HG03558 (cell line): ENCODE results near the gene IRAK4.
A peak's percentile ranks its signal among the peaks of the same experiment; 100 is the strongest.
"Not testable (repeated sequence)": the region's sequence is repeated elsewhere in the genome, so short reads cannot be mapped to it uniquely, and the experiment has no call there.

Source experiments
- ATAC-seq: cut with Tn5 transposase; IDR thresholded peaks from one replicate; pipeline ENCODE4 v1.9.1; 2021; ENCODE audit warnings: moderate number of reproducible peaks; ENCODE audit not compliant: unreplicated experiment; ENCODE audit errors: extremely low read depth

IRAK4 gene

DNA sequence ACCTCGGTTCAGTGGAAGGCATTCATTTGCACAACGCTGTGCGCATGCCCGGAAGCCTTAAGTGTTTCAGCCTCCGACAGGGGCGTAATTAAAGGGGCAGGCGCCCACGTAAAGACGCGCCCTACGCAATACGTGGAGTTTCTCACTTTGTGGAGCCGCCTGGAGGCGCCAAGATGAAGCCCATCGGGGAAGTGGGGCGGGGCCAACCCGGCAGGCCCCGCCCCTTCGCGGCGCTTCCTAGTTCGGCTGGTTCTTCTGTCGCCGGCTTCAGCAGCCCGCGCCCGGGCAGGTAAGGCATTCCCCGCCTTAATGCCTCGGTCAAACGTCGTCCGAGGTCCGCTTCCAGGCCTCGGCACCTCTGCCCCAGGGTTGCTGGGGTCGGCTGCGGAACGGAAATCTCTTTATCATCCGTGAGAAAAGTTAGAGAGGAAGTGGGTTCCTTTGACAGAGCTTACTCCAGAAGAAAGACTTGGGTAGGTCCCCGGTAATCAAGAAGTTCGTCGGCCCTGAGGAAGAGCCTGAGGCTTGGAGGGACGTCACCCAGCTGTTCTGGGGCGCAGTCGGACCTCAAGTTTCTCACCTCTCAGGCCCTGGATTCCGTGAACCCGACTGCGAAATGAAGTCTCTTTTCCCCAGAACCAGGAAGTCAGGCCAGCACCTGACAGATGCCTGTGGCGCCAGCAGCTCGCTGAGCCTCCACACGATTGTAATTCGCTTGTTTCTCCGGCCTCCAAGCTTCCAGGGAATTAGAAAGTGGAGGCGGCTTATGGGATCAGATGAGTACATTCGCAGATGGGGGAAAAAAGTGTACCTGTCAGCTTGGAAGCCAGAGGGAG lies at the start of gene IRAK4, which contains the start of gene PUS7L:
Gene IRAK4 (plus strand): TSS at position 224 of the 836 bp plus-strand sequence. CDS start 9,161 bp downstream, outside the sequence.
Gene PUS7L (minus strand): TSS at position 63 of the 836 bp plus-strand sequence. CDS start 3,545 bp downstream, outside the sequence.
- ATAC-seq, result peak; percentile 96

DNA sequence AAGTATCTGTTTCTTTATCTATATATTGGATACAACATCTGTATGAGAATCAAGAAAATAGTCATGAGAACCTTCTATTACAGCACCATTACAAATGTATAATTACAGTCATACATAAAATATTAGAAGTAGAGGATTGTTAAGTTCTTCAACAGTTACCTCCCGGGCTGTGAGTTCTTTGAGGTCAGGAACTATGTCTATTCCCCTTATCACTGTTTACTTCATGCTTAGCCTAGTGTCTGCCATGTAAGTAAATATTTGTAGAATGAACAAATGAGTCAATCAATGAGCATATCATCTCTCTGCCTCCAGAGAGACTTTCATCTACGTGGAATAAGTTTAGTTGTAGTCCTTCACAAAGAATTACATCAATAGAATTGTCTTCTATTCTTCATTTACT lies 47.4 kb upstream of the IRAK4 start:
- ATAC-seq, result no peak

DNA sequence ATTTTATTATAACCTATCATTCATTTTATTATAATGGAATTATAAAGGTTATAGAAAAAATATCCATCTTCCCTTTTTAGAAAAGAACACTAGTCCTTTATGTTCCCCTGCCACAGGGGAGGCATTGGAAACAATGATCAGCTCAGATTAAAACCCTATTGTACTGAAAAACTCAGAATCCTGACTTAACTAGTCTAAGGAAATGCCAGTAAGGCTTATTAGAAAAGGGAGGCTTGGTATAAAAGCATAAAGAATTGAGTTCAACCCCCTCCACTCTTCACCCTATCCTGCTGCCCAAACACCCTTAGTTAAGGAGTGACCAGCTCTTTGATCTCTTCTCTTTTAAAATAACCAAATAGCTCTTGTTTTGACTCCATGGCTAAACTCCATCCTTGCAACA lies 36.1 kb upstream of the IRAK4 start:
- no peak for ATAC-seq

DNA sequence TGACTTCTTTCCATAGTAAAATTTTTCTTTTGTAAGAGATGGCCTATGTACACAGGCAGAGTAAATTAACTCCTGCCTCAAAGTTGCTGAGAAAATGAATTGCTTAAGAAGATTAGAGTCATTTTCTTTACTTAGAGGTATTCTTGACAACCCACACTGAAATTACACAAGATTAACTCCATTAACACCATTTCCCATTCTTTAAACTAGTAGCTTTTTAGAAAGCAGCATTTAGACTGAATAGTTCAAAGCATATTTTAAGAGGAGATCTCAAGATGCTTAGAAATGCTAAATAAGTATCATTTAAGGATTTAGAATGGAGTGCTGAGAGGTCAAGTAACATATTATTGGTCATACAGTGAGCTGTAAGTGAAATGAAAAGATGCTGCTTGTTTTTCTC lies 35.6 kb upstream of the IRAK4 start:
- no peak for ATAC-seq

DNA sequence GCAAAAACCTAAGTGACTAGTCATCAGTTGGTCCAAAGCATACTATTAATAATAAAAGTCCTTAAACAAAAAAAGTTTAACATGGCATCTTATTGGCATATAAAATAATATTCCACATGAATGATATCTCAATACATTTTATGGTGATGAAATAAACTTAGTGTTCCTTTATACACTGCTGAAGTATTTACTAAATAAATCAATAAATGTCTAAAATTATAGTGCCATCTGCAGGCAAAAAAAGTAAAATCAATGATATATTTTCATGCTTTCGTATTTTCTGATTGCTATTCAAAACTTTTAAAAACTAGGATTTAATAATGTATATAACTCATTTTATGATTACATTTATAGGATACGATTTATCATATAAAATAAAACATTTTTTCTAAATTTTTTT lies 30.6 kb upstream of the IRAK4 start:
- ATAC-seq, result no peak

DNA sequence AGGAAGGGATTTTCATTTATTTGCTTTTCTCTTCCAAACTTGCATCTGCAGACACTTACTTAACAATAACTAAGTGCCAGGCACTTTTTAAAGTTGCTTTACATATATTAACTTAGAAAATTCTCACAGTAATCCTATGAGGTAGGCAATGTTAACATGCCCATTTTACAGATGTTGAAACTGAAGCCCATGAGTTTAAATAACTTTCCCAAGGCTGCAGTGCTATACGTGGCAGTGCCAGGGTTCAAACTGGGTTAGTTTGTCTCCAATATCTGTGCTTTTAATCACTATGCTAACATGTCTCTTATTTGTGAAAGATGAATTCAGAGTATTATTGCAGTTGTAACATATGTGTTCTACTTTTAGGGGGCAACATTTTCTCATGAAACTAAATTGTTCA lies 30.1 kb upstream of the IRAK4 start:
- ATAC-seq, result no peak

DNA sequence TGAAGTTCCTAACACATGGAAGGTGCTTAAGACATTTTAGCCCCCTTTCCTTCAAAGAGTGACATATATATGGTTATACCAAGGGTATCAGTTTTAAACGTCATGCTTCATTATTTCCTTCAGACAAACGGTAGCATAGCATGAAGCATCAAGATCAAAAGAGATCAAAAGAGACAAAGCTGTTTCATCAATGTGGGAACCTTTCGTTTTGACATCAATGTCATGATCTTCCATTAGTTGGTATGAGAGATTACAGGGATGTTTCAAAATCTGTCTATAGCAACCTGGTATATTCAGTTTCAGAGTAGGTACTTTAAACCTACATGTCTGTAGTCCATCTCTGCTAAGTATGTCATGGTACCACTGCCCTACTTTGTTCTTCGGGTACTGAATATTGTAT lies 28.5 kb upstream of the IRAK4 start:
- ATAC-seq, result no peak

DNA sequence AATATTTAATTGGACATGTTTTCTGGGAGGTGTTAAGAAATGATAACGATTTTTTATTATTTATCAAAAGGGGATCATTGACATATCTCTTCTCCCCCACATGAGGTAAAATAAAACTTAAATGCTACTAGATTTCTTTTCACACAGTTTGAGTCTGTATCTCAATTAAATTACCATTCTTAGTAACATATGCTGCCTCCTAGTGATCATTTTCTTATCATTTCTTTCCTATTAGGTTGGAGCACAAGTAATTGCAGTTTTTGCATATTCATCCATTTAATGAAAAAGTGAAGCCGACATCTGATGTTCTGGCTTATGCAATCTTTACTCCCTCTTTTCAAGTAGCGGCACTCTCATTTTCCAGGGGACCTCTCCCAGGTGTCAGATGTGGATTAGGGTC lies 25.1 kb upstream of the IRAK4 start:
- ATAC-seq, result no peak

DNA sequence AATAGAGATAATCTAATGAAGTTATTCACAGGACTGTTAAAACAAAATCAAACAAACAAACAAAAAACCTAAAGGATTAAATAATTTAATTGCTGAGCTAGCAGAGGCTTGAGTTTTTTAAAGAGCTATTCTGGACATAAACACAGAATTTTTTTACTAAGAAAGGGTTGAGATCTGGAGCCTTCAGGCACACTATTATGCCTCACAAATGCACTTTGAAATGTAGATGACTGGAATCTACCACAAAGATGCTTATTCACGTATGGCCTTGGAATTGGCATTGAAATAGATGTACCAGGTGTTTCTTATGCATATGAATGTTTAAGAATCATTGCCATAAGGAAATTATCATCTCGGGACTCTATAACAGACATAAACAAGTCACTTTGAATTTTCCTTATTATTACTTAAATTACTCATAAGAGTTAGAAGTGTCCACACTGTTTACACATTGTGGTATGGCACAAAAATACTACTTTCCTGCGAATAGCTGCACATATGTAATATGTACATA lies 21.8 kb upstream of the IRAK4 start:
- ATAC-seq, result no peak

DNA sequence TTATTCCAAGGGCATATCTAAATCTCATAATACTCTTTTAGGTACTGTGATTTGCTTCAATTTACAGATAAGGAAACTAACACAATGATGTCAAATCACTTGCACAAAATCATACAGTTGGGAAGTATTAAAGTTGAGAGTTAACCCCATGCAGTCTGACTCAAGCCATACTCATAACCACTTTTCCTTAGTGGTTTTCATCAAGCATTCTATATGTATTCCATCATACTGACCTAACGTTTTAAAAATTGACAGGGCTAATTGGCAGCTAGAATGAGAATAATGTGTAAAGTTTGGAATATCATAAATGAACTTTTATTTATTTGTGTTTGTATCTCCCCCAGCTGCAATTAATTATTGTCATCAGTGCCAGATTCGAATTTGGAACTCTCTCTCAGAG lies 21.1 kb upstream of the IRAK4 start:
- ATAC-seq, result no peak

DNA sequence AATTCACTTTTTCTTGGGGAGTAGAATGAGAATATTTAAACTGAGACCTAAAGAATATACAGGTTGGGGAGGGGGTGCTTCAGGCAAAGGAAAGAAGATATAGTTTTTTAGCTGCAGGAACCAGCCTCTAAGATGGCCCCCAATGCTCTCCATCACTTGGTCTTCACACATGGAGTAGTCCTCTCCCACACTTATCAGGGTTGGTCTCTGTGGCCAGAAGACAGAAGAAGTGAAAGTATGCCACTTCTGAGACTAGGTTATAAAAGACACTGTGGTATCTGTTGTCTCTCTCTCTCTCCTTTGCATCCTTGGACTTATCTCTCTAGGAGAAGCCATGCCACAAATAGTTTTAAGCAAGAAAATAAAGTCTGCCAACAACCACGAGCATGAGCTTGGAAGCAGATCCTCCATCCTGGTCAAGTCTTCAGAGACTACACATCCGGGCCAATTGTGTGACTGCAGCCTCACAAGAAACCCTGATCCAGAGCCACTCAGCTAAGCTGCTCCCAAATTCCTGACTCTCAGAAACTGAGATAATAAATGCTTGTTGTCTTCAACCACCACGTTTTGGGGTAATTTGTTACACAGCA lies 18.1 kb upstream of the IRAK4 start:
- no peak for ATAC-seq

DNA sequence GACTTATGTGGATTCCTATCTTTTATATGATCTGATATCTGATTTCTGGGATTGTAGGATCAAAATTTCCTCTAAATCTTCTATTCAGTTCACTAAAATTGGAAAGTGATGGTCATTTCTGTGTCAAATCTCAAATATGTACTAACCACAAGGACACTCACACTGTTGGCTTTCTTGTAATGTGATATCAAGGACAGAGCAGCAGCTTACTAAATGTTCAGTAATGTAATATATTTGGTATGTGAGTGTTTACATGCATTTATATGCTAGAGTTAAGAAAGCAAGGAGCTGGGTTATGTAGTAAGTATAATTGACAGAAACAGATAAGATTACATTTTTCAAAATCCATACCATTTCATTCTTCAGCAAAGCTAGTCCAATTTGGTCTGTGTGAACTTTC lies 16.6 kb upstream of the IRAK4 start:
- ATAC-seq, result no peak

DNA sequence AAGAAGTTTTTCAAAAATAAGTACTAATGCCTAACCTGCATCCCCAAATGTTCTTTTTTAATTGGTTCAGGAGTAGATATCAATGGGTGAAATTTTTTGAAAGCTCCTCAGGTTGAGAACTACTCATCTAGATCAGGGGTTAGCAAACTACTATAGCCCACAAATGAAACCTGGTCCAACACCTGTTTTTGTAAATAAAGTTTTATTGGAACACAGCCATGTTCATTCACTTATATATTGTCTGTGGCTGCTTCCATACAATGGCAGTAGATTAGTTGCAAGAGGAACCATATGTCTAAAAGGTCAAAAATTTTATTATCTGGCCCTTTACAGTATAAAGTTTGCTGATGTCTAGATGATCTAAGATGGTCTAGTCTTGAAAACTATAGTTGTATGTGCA lies 13.9 kb upstream of the IRAK4 start:
- ATAC-seq, result no peak

DNA sequence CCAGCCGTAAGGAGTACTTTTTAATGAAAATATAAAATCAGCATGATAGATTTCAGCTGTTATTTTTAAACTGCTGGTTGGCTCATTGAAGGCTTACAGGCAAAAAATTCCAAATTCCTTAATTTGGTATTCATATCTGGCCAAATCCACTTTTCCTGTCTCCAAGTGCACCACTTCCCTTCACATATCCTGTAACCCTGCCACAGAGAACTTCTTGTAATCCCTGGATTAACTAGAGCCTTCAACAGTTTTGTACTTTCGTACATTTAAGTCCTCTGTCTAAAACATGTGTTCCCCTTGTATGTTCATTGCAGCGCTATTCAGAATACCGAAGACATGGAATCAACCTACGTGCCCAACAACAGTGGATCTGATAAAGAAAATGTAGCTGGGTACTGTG lies 9.7 kb upstream of the IRAK4 start:
- no peak for ATAC-seq

DNA sequence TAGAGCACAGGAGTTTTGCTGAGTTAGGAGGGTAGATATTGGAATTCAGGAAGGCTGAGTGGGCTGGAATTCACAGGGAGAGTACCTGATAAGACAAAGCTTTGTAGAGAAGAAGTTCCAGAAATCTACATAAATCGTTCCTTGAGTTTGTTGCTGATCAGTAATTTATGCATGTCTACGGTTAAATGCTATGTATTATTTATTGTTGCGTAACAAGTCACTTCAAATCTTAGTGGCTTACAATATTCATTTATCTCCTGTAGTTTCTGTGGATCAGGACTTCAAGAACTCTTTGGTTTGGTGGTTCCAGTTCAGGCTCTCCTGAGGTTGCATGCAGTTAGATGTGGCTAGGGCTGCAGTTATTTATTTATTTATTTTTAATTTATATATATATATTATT lies 7.9 kb upstream of the IRAK4 start:
- ATAC-seq, result no peak

DNA sequence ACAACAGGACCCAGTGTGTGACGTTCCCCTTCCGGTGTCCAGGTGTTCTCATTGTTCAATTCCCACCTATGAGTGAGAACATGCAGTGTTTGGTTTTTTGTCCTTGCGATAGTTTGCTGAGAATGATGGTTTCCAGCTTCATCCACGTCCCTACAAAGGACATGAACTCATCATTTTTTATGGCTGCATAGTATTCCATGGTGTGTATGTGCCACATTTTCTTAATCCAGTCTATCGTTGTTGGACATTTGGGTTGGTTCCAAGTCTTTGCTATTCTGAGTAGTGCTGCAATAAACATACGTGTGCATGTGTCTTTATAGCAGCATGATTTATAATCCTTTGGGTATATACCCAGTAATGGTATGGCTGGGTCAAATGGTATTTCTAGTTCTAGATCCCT lies 7.4 kb upstream of the IRAK4 start:
- not testable (repeated sequence) for ATAC-seq

DNA sequence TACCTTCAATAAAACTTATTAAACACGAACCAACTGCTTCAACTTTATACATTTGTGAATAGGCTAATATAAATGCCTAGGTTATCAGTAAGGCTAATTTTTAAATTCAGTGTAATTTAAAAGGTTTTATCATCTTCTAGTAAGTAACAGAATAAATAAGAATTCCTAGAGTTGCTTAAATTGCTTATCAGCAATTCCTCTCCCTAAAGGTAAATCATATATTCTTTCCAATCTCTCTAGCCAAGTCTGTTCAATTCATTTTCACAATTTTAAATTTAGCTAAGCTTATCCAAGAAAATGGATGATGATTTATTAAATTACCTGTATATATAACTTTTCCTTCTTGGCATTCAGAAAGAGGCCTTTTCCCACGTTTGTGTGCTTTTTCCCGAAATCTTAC lies 4.7 kb upstream of the IRAK4 start:
- no peak for ATAC-seq

DNA sequence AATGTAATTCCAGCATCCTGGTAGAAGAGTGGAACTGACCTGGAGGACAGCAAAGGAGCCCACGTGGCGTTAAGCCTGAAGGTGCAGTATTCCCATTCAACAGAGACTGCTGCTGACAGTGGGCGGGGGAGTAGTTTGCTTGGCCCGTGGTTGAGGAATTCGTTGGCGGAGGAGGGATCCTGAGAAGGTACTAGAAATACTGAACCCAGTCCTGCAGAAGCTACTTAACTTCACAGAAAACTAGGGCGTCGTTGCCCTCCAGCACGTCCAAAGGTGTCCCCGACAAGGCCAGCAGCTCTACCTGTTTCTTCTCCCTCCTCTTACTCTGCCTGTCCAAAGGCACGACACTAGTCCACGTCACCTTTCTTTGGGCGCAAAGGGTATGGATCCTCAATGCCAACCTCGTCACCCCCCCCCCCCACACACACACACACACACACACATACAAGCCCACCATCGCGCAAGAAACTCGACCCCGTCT lies 464 bp upstream of the IRAK4 start:
- ATAC-seq, result no peak

DNA sequence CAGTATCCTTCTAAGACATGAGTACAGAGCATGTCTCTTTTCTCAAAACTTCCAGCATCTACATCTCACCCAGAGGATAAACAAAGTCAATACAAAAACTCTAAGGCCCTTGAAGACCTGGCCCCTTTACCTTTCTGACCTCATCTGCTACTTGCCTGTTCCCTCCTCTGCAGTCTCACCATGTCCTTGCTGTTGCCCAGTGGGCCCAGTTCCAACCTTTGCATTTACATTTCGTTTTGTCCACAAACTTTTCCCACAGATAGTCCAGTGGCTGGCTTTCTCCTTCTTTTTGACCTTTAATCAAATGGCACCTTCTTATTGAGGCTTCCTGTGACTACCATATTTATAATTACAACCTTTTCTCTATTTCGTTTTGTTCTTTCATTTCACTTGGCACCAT lies 1.6 kb downstream of the IRAK4 start:
- ATAC-seq, result no peak

DNA sequence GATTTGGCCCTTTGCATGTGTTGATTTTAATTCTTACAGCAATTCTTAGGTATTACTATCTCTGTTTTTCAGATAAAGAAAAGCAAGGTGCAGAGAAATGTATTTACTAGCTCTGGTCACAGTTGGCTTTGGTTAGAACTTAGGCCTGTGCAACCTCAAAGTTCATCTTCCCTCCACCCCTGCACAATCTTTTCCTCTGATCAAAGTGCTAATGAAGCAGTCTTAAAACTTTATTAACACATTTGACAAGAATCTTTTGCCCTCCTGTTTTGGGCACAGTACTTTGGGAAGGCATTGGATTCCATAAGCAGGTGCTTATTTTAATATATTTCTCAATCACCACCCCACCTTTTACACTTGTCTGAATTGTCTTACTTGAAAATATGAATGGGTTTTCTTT lies 2.7 kb downstream of the IRAK4 start:
- no peak for ATAC-seq

DNA sequence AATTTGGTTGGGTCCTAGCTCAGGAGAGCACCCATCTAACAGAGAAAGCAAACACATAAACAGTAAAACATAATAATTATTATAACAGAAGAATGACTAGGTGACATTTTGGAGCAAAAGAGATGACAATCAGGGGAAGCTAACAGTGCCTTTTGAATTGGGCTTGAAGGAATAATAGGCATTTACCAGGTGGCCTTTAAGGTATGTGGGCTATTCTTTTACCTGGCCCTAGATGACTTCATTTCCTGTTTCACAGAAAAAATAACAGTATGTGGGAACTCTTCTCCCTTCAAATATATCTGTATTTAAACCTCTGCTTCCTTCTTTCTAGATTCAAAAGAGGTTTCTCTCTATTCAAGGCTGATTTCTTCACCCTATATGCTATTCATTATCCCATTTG lies 3.8 kb downstream of the IRAK4 start:
- ATAC-seq, result no peak

DNA sequence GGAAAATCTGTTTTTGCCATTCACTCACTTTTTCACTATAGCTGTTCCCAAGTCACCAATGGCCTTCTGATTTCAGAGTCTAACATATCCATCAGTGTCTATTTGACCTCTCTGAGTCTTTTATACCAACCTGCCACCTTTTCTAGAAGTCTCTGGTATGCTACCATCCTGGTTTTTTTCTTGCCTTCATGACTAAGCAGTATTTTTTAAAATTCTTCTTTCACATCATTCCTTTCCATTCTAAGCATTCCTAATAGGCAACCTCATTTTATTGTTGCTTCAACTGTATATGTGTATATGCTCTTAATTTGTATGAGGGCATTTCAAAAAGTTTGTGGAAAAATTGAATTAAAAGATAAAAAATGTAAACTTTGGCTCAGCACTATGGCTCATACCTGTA lies 5.0 kb downstream of the IRAK4 start:
- no peak for ATAC-seq
